22Rv1 (cell line): Measurements from ENCODE around the gene TMTC2.

Experiments
- ZFX ChIP-seq: fragments of 450-650 bp; IDR thresholded peaks from 2 replicates; pipeline ENCODE4 v1.6.1; 2017; ENCODE audit warnings: antibody characterized with exemption, borderline replicate concordance
- TF ChIP-seq, protein P1 (sequence below): fragments of 450-650 bp; IDR thresholded peaks from 2 replicates; pipeline ENCODE4 v1.5.1; 2017; ENCODE audit warnings: mild to moderate bottlenecking

DNA sequence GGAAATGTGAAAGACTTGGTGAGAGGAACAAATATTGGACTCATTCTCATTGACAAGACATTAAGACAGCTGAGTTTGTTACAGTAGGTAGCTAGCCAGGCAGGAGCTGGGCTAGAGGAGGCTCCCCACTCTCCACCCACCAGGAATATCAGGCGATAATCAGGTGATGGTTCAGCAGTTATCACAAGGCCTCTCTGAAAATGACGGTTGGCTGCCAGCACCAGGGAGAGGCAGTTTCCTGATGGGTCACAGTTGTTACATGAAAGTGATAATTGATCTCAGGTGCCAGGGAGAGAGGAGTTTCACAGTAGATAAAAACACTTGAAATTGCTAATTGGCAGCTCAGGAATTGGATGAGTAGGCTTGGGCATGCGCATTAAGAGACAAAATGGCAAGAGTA, 116.5 kb downstream of the TMTC2 start:
- TF ChIP-seq, protein P1, sequence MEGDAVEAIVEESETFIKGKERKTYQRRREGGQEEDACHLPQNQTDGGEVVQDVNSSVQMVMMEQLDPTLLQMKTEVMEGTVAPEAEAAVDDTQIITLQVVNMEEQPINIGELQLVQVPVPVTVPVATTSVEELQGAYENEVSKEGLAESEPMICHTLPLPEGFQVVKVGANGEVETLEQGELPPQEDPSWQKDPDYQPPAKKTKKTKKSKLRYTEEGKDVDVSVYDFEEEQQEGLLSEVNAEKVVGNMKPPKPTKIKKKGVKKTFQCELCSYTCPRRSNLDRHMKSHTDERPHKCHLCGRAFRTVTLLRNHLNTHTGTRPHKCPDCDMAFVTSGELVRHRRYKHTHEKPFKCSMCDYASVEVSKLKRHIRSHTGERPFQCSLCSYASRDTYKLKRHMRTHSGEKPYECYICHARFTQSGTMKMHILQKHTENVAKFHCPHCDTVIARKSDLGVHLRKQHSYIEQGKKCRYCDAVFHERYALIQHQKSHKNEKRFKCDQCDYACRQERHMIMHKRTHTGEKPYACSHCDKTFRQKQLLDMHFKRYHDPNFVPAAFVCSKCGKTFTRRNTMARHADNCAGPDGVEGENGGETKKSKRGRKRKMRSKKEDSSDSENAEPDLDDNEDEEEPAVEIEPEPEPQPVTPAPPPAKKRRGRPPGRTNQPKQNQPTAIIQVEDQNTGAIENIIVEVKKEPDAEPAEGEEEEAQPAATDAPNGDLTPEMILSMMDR: no peak
- no peak for TF ChIP-seq ZFX
